OCI-LY3 (cell line): Measurements from ENCODE around the gene MCU.

Experiments
- H2AFZ ChIP-seq: fragments of 200-600, 300-600 bp; shearing (Covaris generic); 2 replicates; pipeline ENCODE4 v1.6.0; 2014; ENCODE audit warnings: antibody characterized with exemption, low read depth, low read length
- H3K27ac ChIP-seq: fragments of 200-600, 300-600 bp; sonication (generic); 2 replicates; pipeline ENCODE4 v1.5.1; 2014; ENCODE audit warnings: mild to moderate bottlenecking, low read length, moderate library complexity, mixed read lengths
- H3K27me3 ChIP-seq: fragments of 200-600, 300-600 bp; sonication (generic); 2 replicates; pipeline ENCODE4 v1.6.1; 2014; ENCODE audit warnings: low read depth, low read length, mixed read lengths
- H3K36me3 ChIP-seq: fragments of 200-600, 300-600 bp; sonication (generic); replicated peaks from 2 replicates; pipeline ENCODE3; 2014; ENCODE audit warnings: low read depth, low read length, mixed read lengths
- H3K4me1 ChIP-seq: fragments of 300-600, 200-600 bp; sonication (generic); 2 replicates; pipeline ENCODE4 v1.6.1; 2014; ENCODE audit warnings: low read length, mixed read lengths
- H3K4me2 ChIP-seq: fragments of 200-600, 300-600 bp; sonication (generic); 2 replicates; pipeline ENCODE4 v1.6.1; 2014; ENCODE audit warnings: low read length, mixed read lengths
- H3K4me3 ChIP-seq: fragments of 300-600, 200-600 bp; sonication (generic); 2 replicates; pipeline ENCODE4 v1.5.1; 2014; ENCODE audit warnings: antibody characterized with exemption, mild to moderate bottlenecking, low read length, moderate library complexity
- H3K79me2 ChIP-seq: fragments of 300-600, 200-600 bp; shearing (Covaris generic); 2 replicates; pipeline ENCODE4 v1.6.1; 2014; ENCODE audit warnings: mild to moderate bottlenecking, low read length, mixed read lengths
- H3K9ac ChIP-seq: fragments of 300-600, 200-600 bp; shearing (Covaris generic); 2 replicates; pipeline ENCODE4 v1.6.0; 2014; ENCODE audit warnings: mild to moderate bottlenecking, low read length, moderate library complexity
- H3K9me3 ChIP-seq: fragments of 200-600, 300-600 bp; shearing (Covaris generic); 2 replicates; pipeline ENCODE4 v1.6.1; 2014; ENCODE audit warnings: low read length, mixed read lengths; ENCODE audit not compliant: insufficient read depth
- H4K20me1 ChIP-seq: fragments of 200-600, 300-600 bp; sonication (generic); 2 replicates; pipeline ENCODE4 v1.6.1; 2016; ENCODE audit warnings: low read length, mixed read lengths; ENCODE audit not compliant: insufficient read depth
- CTCF ChIP-seq: fragments of 200-600, 300-600 bp; sonication (generic); IDR thresholded peaks from 2 replicates; pipeline ENCODE4 v1.5.1; 2014; ENCODE audit warnings: antibody characterized with exemption, low read length, low read depth
- EZH2phosphoT487 ChIP-seq: fragments of 200-600 bp; shearing (Covaris generic); IDR thresholded peaks from 2 replicates; pipeline ENCODE4 v1.6.1; 2018; ENCODE audit warnings: antibody characterized with exemption, mixed run types, low read depth

The MCU gene

GRCh38 chr10:72808001-72808400 lies 116.1 kb downstream of the MCU start:
- no peak overlapping the region for H3K9ac ChIP-seq
- H3K27ac ChIP-seq = no peak overlapping the region
- H4K20me1 ChIP-seq = no peaks in the 10 kb centered on the region
- H3K4me2 ChIP-seq = no peak overlapping the region
- no peak overlapping the region for H3K4me3 ChIP-seq
- no peaks in the 10 kb centered on the region for H3K27me3 ChIP-seq
- H3K36me3 ChIP-seq = no peaks in the 10 kb centered on the region
- no peaks in the 10 kb centered on the region for H3K9me3 ChIP-seq
- TF ChIP-seq CTCF (no peak), EZH2phosphoT487 (no peak)
- no peak overlapping the region for H2AFZ ChIP-seq
- peaks cover 9% of the 10 kb centered on the region for H3K4me1 ChIP-seq
- H3K79me2 ChIP-seq = no peaks in the 10 kb centered on the region

- H3K27ac ChIP-seq = no peak overlapping the region
- no peak overlapping the region for H3K9ac ChIP-seq
- H3K9me3 ChIP-seq = no peaks in the 10 kb centered on the region
- H4K20me1 ChIP-seq = no peaks in the 10 kb centered on the region
- peaks cover 5% of the 10 kb centered on the region; the same call in 1 of the 2 replicates for H3K4me1 ChIP-seq
- H3K36me3 ChIP-seq = no peaks in the 10 kb centered on the region
- TF ChIP-seq EZH2phosphoT487 (no peak), CTCF (no peak)
- no peaks in the 10 kb centered on the region for H3K27me3 ChIP-seq
- H3K4me3 ChIP-seq = no peak overlapping the region
- H3K4me2 ChIP-seq = no peak overlapping the region
- no peak overlapping the region for H2AFZ ChIP-seq
- H3K79me2 ChIP-seq = no peaks in the 10 kb centered on the region
Measured at GRCh38 chr10:72809006-72809405, 117.1 kb downstream of the MCU start.

GRCh38 chr10:72810976-72811375 lies 119.0 kb downstream of the MCU start:
- no peak overlapping the region for H3K4me3 ChIP-seq
- H3K4me2 ChIP-seq = no peak overlapping the region
- H3K9ac ChIP-seq = no peak overlapping the region
- no peaks in the 10 kb centered on the region for H4K20me1 ChIP-seq
- no peak overlapping the region for H3K27ac ChIP-seq
- no peak overlapping the region for H2AFZ ChIP-seq
- TF ChIP-seq CTCF (no peak), EZH2phosphoT487 (no peak)
- no peaks in the 10 kb centered on the region for H3K27me3 ChIP-seq
- no peaks in the 10 kb centered on the region for H3K9me3 ChIP-seq
- H3K4me1 ChIP-seq = peaks cover 5% of the 10 kb centered on the region; the same call in 1 of the 2 replicates
- no peaks in the 10 kb centered on the region for H3K79me2 ChIP-seq
- H3K36me3 ChIP-seq = no peaks in the 10 kb centered on the region

GRCh38 chr10:72812415-72812752 lies 120.4 kb downstream of the MCU start:
- Histone ChIP-seq H3K36me3 (no peaks in the 10 kb centered on the region), H3K4me1 (peaks cover 5% of the 10 kb centered on the region; the same call in 1 of the 2 replicates), H3K27me3 (no peaks in the 10 kb centered on the region), H3K4me3 (no peak overlapping the region), H4K20me1 (no peaks in the 10 kb centered on the region), H3K4me2 (no peak overlapping the region), H2AFZ (no peak overlapping the region), H3K27ac (no peak overlapping the region), H3K9me3 (no peaks in the 10 kb centered on the region), H3K9ac (no peak overlapping the region), H3K79me2 (no peaks in the 10 kb centered on the region)
- TF ChIP-seq CTCF (no peak), EZH2phosphoT487 (no peak)
